ENCODE measurements around the gene MAK.

MAK gene

DNA sequence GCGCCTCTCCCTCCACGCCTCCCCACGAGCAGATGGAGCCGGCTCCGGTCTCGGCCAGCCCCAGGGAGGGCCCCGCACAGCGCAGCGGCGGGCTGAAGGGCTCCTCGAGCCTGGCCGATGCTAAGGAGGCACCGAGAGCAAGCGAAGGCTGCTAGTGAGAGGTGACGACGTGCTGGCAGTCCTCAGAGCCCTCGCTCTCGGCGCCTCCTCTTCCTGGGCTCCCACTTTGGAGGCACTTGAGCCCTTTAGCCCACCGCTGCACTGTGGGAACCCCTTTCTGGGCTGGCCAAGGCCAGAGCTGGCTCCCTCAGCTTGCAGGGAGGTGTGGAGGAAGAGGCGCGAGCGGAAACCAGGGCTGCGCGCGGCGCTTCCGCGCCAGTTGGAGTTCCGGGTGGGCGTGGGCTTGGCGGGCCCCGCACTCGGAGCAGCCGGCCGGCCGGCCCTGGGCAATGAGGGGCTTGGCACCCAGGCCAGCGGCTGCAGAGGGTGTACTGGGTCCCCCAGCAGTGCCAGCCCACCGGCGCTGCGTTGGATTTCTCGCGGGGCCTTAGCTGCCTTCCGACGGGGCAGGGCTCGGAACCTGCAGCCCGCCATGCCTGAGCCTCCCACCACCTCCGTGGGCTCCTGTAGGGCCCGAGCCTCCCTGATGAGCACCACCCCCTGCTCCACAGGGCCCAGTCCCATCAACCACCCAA lies 117.9 kb downstream of the MAK start:
- TF ChIP-seq, protein P1, sequence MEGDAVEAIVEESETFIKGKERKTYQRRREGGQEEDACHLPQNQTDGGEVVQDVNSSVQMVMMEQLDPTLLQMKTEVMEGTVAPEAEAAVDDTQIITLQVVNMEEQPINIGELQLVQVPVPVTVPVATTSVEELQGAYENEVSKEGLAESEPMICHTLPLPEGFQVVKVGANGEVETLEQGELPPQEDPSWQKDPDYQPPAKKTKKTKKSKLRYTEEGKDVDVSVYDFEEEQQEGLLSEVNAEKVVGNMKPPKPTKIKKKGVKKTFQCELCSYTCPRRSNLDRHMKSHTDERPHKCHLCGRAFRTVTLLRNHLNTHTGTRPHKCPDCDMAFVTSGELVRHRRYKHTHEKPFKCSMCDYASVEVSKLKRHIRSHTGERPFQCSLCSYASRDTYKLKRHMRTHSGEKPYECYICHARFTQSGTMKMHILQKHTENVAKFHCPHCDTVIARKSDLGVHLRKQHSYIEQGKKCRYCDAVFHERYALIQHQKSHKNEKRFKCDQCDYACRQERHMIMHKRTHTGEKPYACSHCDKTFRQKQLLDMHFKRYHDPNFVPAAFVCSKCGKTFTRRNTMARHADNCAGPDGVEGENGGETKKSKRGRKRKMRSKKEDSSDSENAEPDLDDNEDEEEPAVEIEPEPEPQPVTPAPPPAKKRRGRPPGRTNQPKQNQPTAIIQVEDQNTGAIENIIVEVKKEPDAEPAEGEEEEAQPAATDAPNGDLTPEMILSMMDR (conservative IDR thresholded peaks at IDR 0.05; ENCODE audit: low read depth, low read length): no peak
- peak overlapping the region; percentile 68 for H3K4me3 ChIP-seq (ENCODE audit: low read depth, low read length)
- DNase-seq (ENCODE audit: low read depth): peak; percentile 39

DNA sequence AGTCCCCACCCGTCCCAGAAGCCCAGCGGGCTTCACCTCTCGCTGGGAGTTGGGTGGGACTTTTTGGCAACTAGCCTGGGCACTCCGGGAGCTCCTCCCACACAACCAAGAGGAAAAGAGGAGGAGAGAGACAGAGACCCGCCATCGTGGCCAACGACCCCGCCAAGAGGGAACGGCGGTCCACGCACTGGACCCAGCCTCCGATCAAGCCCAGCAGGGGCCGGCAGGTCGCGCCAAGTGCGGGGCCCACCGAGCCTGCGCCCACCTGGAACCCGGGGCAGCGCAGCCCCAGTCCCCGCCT lies 118.4 kb downstream of the MAK start:
- no peak for DNase-seq (ENCODE audit: low read depth)
- peak overlapping the region; percentile 68 for H3K4me3 ChIP-seq (ENCODE audit: low read depth, low read length)
- TF ChIP-seq, protein P1 (conservative IDR thresholded peaks at IDR 0.05; ENCODE audit: low read depth, low read length): no peak

DNA sequence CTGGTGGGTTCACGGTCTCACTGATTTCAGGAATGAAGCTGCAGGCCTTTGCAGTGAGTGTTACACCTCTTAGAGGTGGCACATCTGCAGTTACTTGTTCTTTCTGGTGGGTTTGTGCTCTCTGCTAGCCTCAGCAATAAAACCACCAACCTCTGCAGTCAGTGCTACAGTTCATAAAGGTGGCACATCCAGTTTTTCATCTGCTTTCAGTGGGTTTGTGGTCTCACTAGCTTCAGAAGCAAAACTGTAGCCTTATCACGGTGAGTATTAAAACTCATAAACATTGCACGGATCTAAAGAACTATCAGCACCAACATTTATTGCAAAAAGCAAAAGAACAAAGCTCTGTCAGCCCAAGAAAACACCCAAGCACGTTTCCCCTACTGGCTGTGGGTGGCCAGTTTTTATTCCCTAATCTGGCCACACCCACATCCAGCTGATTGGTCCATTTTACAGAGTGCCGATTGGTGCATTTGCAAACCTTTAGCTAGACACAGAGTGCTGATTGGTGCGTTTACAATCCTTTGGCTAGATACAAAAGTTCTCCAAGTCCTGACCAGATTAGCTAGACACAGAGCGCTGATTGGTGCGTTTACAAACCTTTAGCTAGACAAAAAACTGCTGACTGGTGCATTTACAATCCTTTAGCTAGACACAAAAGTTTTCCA lies 118.9 kb downstream of the MAK start:
- TF ChIP-seq, protein P1 (conservative IDR thresholded peaks at IDR 0.05; ENCODE audit: low read depth, low read length): no peak
- H3K4me3 ChIP-seq (ENCODE audit: low read depth, low read length): peak overlapping the region; percentile 68
- DNase-seq (ENCODE audit: low read depth): peak; percentile 47

DNA sequence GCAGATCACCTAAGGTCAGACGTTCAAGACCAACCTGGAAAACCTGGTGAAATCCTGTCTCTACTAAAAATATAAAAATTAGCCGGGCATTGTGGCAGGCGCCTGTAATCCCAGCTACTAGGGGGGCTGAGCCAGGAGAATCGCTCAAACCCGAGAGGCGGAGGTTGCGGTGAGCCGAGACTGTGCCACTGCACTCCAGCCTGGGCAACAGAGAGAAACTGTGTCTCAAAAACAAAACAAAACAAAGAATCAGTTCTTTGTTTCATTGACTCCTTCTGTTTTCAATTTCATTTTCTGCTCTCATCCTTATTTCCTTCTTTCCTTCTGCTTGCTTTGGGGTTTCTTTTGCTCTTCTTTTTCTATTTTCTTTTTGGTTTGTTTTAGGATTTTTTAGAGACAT lies 124.4 kb downstream of the MAK start:
- H3K4me3 ChIP-seq (ENCODE audit: low read depth, low read length): no peak overlapping the region
- TF ChIP-seq, protein P1 (conservative IDR thresholded peaks at IDR 0.05; ENCODE audit: low read depth, low read length): no peak
- DNase-seq (ENCODE audit: low read depth): no peak
